ENCODE results near the gene SLC2A9.

Gene SLC2A9

GRCh38 chr4:9937078-9937477 is 84.2 kb downstream of the SLC2A9 start:
- DNase-seq (ENCODE audit: extremely low spot score): no peak
- TF ChIP-seq, protein P1, sequence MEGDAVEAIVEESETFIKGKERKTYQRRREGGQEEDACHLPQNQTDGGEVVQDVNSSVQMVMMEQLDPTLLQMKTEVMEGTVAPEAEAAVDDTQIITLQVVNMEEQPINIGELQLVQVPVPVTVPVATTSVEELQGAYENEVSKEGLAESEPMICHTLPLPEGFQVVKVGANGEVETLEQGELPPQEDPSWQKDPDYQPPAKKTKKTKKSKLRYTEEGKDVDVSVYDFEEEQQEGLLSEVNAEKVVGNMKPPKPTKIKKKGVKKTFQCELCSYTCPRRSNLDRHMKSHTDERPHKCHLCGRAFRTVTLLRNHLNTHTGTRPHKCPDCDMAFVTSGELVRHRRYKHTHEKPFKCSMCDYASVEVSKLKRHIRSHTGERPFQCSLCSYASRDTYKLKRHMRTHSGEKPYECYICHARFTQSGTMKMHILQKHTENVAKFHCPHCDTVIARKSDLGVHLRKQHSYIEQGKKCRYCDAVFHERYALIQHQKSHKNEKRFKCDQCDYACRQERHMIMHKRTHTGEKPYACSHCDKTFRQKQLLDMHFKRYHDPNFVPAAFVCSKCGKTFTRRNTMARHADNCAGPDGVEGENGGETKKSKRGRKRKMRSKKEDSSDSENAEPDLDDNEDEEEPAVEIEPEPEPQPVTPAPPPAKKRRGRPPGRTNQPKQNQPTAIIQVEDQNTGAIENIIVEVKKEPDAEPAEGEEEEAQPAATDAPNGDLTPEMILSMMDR (IDR thresholded peaks at IDR 0.05; ENCODE audit: control extremely low read depth, extremely low read depth, low read depth, missing control alignments): no peak
- POLR2A ChIA-PET: no interaction called here
- CTCF ChIA-PET: interaction anchor here (5.9 kb wide), 1 partner anchor 8 kb away, joined by 18 read pairs; no protein-coding TSS in a partner anchor

DNA sequence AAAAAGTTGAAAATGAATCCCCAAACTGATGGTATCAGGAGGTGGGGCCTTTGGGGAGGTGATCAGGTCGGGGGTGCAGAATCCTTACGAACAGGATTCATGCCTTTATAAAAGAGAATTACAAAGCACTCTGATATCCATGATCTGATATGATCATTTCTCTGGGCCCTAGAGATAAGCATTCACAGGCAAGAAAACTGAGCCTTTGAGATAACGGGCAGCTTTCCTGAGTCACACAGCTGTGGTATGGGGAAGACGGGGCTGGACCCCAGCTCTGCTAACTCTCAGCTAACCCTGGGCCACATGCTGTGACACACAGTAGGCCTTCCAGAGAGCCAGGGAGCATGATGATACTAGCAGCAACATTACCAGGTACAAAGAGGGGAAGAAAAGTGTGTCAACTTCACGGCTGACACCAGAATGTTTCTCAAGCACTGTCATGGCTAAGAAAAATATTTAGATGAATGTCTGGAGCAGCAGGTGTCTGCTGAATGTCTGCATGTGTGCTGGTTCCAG is 85.1 kb downstream of the SLC2A9 start:
- ChIA-PET CTCF (interaction anchor here (1.4 to 5.9 kb wide), 2 partner anchors 9 to 12 kb away, joined by 4 to 18 read pairs; no protein-coding TSS in a partner anchor), POLR2A (no interaction called here)
- TF ChIP-seq, protein P1 (IDR thresholded peaks at IDR 0.05; ENCODE audit: control extremely low read depth, extremely low read depth, low read depth, missing control alignments): no peak
- no peak for DNase-seq (ENCODE audit: extremely low spot score)

GRCh38 chr4:9933956-9934355 is 87.3 kb downstream of the SLC2A9 start:
- TF ChIP-seq, protein P1 (IDR thresholded peaks at IDR 0.05; ENCODE audit: control extremely low read depth, extremely low read depth, low read depth, missing control alignments): no peak
- ChIA-PET POLR2A (no interaction called here), CTCF (interaction anchor here (1.0 to 5.9 kb wide), 6 partner anchors 11 to 173 kb away, joined by 3 to 18 read pairs (median 4); no protein-coding TSS in a partner anchor)
- DNase-seq (ENCODE audit: extremely low spot score): no peak

GRCh38 chr4:9933184-9933583 is 88.1 kb downstream of the SLC2A9 start:
- DNase-seq (ENCODE audit: extremely low spot score): no peak
- ChIA-PET CTCF (interaction anchor here (1.0 to 5.9 kb wide), 6 partner anchors 12 to 173 kb away, joined by 3 to 18 read pairs (median 4); no protein-coding TSS in a partner anchor), POLR2A (no interaction called here)
- TF ChIP-seq, protein P1 (IDR thresholded peaks at IDR 0.05; ENCODE audit: control extremely low read depth, extremely low read depth, low read depth, missing control alignments): no peak

DNA sequence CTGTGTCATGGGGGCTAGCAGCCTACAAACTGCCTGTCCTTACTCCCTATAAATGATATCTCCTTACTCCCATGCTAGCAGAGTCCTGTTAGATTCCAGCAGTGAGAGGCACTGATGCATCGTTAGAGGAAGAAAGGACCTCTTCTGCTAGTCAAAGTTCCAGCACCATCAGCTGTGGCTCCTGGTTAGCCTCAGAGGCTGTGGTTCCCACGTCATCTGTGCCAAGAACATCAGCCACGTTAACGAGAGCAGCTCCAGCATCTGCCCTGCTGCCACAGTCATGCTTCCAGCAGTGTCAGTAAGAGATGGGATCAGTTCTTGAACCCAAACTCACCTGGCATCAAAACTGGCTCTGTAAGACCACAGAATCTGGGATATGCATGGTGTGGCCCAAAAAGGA is 88.5 kb downstream of the SLC2A9 start:
- TF ChIP-seq, protein P1 (IDR thresholded peaks at IDR 0.05; ENCODE audit: control extremely low read depth, extremely low read depth, low read depth, missing control alignments): no peak
- DNase-seq (ENCODE audit: extremely low spot score): no peak
- POLR2A ChIA-PET: no interaction called here
- CTCF ChIA-PET: interaction anchor here (1.0 to 5.9 kb wide), 4 partner anchors 12 to 172 kb away, joined by 3 to 18 read pairs (median 8); no protein-coding TSS in a partner anchor

- TF ChIP-seq, protein P1 (IDR thresholded peaks at IDR 0.05; ENCODE audit: control extremely low read depth, extremely low read depth, low read depth, missing control alignments): no peak
- ChIA-PET POLR2A (no interaction called here), CTCF (interaction anchor here (1.4 kb wide), 1 partner anchor 18 kb away, joined by 6 read pairs; no protein-coding TSS in a partner anchor)
- no peak for DNase-seq (ENCODE audit: extremely low spot score)
Observed at GRCh38 chr4:9931146-9931545, 90.2 kb downstream of the SLC2A9 start.
